Skeletal muscle tissue (tissue), 4 donors: ENCODE data around the gene APC. TPM values are rescaled to one million over a fixed set of nuclear protein-coding genes. Genes with fewer than 3 reads are reported as not detected.

ENCODE experiments used
- H3K27ac ChIP-seq: one replicate; pipeline ENCODE4 v1.7.0; 2013; ENCODE audit warnings: mild to moderate bottlenecking, low read depth, low read length, inconsistent platforms
- H3K27me3 ChIP-seq, 3 donors: one replicate each; pipeline ENCODE4 v1.7.0; 2013; ENCODE audit warnings: low read length in 3 of 3; ENCODE audit not compliant: control insufficient read depth in 3 of 3, insufficient read depth in 3 of 3
- H3K36me3 ChIP-seq, 3 donors: one replicate each; pipeline ENCODE4 v1.7.0; 2013; ENCODE audit warnings: low read length in 3 of 3; ENCODE audit not compliant: control insufficient read depth in 3 of 3, insufficient read depth in 3 of 3
- H3K4me1 ChIP-seq, 3 donors: one replicate each; pipeline ENCODE4 v1.7.0; 2013; ENCODE audit warnings: low read length in 3 of 3, mild to moderate bottlenecking in 3 of 3; ENCODE audit not compliant: control insufficient read depth in 3 of 3, insufficient read depth in 3 of 3
- H3K4me3 ChIP-seq, 3 donors: one replicate each; pipeline ENCODE4 v1.7.0; 2013; ENCODE audit warnings: low read length in 3 of 3
- H3K9ac ChIP-seq, 3 donors: one replicate each; pipeline ENCODE4 v1.7.0; 2013; ENCODE audit warnings: low read length in 3 of 3, mild to moderate bottlenecking in 3 of 3, moderate library complexity in 2 of 3, low read depth in 1 of 3
- H3K9me3 ChIP-seq, 3 donors: one replicate each; pipeline ENCODE4 v1.7.0; 2013; ENCODE audit warnings: low read length in 3 of 3; ENCODE audit not compliant: control insufficient read depth in 3 of 3
- total RNA-seq: library from RNA; depleted of rRNA; stranded (reverse); fragments of >200 nt; gene quantifications from one replicate; pipeline ENCODE4 v1.2.3, GENCODE V29; 2014
- donor health status: Osteomylitis.

The APC gene
- total RNA-seq, 1 donor from 2014 or later: 41.8 TPM

- Histone ChIP-seq H3K27ac (peak within 1 kb of the TSS; percentile 72), H3K36me3 (peaks cover 8 to 11% (median 10%) of the 10 kb centered on the region in 3 donors), H3K27me3 (peaks cover 0 to under 1% (median 0%) of the 10 kb centered on the region in 3 donors), H3K9me3 (no peaks in the 10 kb centered on the region), H3K4me1 (peaks cover 10 to 22% (median 19%) of the 10 kb centered on the region in 3 donors), H3K4me3 (peak within 1 kb of the TSS; percentile 88 to 96 (median 94)), H3K9ac (peak within 1 kb of the TSS; percentile 84 to 97 (median 95))
Measured at GRCh38 chr5:112860929-112861637, 123.4 kb downstream of the APC start, which contains the start of gene SRP19. SRP19 (plus strand) TSS chr5:112861287; CDS start chr5:112861377, 90 bp downstream.

- H3K27ac ChIP-seq: peak overlapping the region; percentile 72
- H3K4me1 ChIP-seq: peaks cover 10 to 22% (median 19%) of the 10 kb centered on the region in 3 donors
- H3K36me3 ChIP-seq: peaks cover 11 to 12% (median 12%) of the 10 kb centered on the region in 3 donors
- peak overlapping the region; percentile 84 to 97 (median 95) for H3K9ac ChIP-seq
- H3K27me3 ChIP-seq: no peaks in the 10 kb centered on the region
- H3K4me3 ChIP-seq: peak overlapping the region; percentile 88 to 96 (median 94)
- H3K9me3 ChIP-seq: no peaks in the 10 kb centered on the region
Measured at GRCh38 chr5:112861638-112861985, 123.9 kb downstream of the APC start.

GRCh38 chr5:112862085-112862484, 124.4 kb downstream of the APC start:
- Histone ChIP-seq H3K27me3 (no peaks in the 10 kb centered on the region), H3K9me3 (no peaks in the 10 kb centered on the region), H3K36me3 (peaks cover 12 to 17% (median 15%) of the 10 kb centered on the region in 3 donors), H3K4me3 (peak overlapping the region; percentile 88 to 96 (median 94)), H3K27ac (no peak overlapping the region), H3K9ac (peak overlapping the region; percentile 84 to 97 (median 95)), H3K4me1 (peaks cover 10 to 22% (median 19%) of the 10 kb centered on the region in 3 donors)

GRCh38 chr5:112863549-112863948, 125.9 kb downstream of the APC start:
- H3K36me3 ChIP-seq: peaks cover 17 to 24% (median 20%) of the 10 kb centered on the region in 3 donors
- H3K27ac ChIP-seq: no peak overlapping the region
- no peak overlapping the region for H3K4me3 ChIP-seq

GRCh38 chr5:112865128-112865527, 127.4 kb downstream of the APC start:
- peaks cover 10 to 22% (median 19%) of the 10 kb centered on the region in 3 donors for H3K4me1 ChIP-seq
- no peaks in the 10 kb centered on the region for H3K9me3 ChIP-seq
- no peak overlapping the region for H3K4me3 ChIP-seq
- H3K36me3 ChIP-seq: peaks cover 22 to 38% (median 30%) of the 10 kb centered on the region in 3 donors
- H3K27me3 ChIP-seq: no peaks in the 10 kb centered on the region
- no peak overlapping the region for H3K9ac ChIP-seq
- H3K27ac ChIP-seq: no peak overlapping the region

More at GRCh38 chr5:112863549-112863948, 125.9 kb downstream of the APC start:
- Histone ChIP-seq H3K9me3 (no peaks in the 10 kb centered on the region), H3K9ac (no peak overlapping the region), H3K27me3 (no peaks in the 10 kb centered on the region), H3K4me1 (peaks cover 10 to 22% (median 19%) of the 10 kb centered on the region in 3 donors)

- H3K36me3 ChIP-seq: peaks cover 29 to 46% (median 36%) of the 10 kb centered on the region in 3 donors
- peaks cover 8 to 16% (median 15%) of the 10 kb centered on the region in 3 donors for H3K4me1 ChIP-seq
- H3K27ac ChIP-seq: no peak overlapping the region
- no peak overlapping the region for H3K4me3 ChIP-seq
- H3K9ac ChIP-seq: no peak overlapping the region
- no peaks in the 10 kb centered on the region for H3K27me3 ChIP-seq
- H3K9me3 ChIP-seq: no peaks in the 10 kb centered on the region
Measured at GRCh38 chr5:112866739-112867138, 129.1 kb downstream of the APC start.

GRCh38 chr5:112867411-112867810, 129.7 kb downstream of the APC start:
- H3K9ac ChIP-seq: no peak overlapping the region
- peaks cover 29 to 46% (median 36%) of the 10 kb centered on the region in 3 donors for H3K36me3 ChIP-seq
- no peaks in the 10 kb centered on the region for H3K9me3 ChIP-seq
- no peaks in the 10 kb centered on the region for H3K27me3 ChIP-seq
- peaks cover 2 to 10% (median 10%) of the 10 kb centered on the region in 3 donors for H3K4me1 ChIP-seq
- no peak overlapping the region for H3K27ac ChIP-seq
- H3K4me3 ChIP-seq: no peak overlapping the region

- H3K9ac ChIP-seq: no peak overlapping the region
- no peaks in the 10 kb centered on the region for H3K4me1 ChIP-seq
- H3K4me3 ChIP-seq: no peak overlapping the region
- H3K36me3 ChIP-seq: peaks cover 23 to 39% (median 28%) of the 10 kb centered on the region in 3 donors
- H3K9me3 ChIP-seq: no peaks in the 10 kb centered on the region
- no peak overlapping the region for H3K27ac ChIP-seq
- H3K27me3 ChIP-seq: no peaks in the 10 kb centered on the region
Measured at GRCh38 chr5:112869948-112870347, 132.3 kb downstream of the APC start.

GRCh38 chr5:112870966-112871365, 133.3 kb downstream of the APC start:
- Histone ChIP-seq H3K36me3 (peaks cover 19 to 44% (median 26%) of the 10 kb centered on the region in 3 donors), H3K4me3 (no peak overlapping the region), H3K9me3 (no peaks in the 10 kb centered on the region), H3K4me1 (no peaks in the 10 kb centered on the region), H3K27me3 (no peaks in the 10 kb centered on the region), H3K9ac (no peak overlapping the region), H3K27ac (no peak overlapping the region)

GRCh38 chr5:112876362-112876761, 138.7 kb downstream of the APC start:
- Histone ChIP-seq H3K4me3 (no peak overlapping the region), H3K9ac (no peak overlapping the region), H3K9me3 (no peaks in the 10 kb centered on the region), H3K27ac (no peak overlapping the region), H3K36me3 (peaks cover 2 to 19% (median 13%) of the 10 kb centered on the region in 3 donors), H3K27me3 (no peaks in the 10 kb centered on the region), H3K4me1 (peaks cover 0 to 2% (median 0%) of the 10 kb centered on the region in 3 donors)
